Measurements from ENCODE around the gene ATF6. TPM values are rescaled to one million over a fixed set of nuclear protein-coding genes. Genes with fewer than 3 reads are reported as not detected.

Gene ATF6
- total and polyA plus RNA-seq, 9 of the 15 experiments (the other 6 are each of a cell fraction or from before 2014, with no cell fraction given) = 11.7 to 32.4 (median 20.4) TPM

DNA sequence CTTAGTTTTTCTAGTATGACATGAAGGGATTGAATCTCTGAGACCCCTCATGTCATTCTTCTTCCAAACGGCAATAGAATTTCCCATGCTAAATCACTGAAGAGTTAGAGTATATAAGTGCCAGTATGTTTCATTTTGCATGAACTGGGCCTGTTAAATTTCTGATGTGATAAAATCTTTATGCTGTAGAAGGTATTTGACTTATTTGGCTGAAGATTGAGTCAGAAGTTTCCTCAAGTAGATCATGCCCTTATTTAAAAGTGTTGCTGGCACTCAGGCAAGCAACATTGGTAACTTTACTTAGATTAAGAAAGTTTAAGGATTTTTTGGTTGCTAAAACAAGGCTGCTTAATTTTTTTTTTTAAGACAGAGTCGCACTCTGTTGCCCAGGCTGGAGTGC lies 13.3 kb downstream of the ATF6 start:
- Histone ChIP-seq H3K9me3 (replicated peaks; ENCODE audit: control insufficient read depth, insufficient read depth, low read depth, low read length) (no peaks in the 10 kb centered on the region), H2AFZ (ENCODE audit: low read depth, low read length) (no peak overlapping the region), H3K79me2 (ENCODE audit: control insufficient read depth, insufficient read depth, low read length) (peaks cover 59% of the 10 kb centered on the region), H3K4me1 (replicated peaks in 1 of 2; ENCODE audit: control insufficient read depth in 2 of 2, insufficient read depth in 2 of 2, low read length in 2 of 2) (no peaks in the 10 kb centered on the region; a peak in 1 of 5 replicates), H3K4me2 (ENCODE audit: insufficient read depth, low read length) (no peak overlapping the region), H4K20me1 (replicated peaks; ENCODE audit: control insufficient read depth, insufficient read depth, low read length) (peaks cover 17% of the 10 kb centered on the region; the same call in 1 of the 2 replicates), H3K36me3 (ENCODE audit: control insufficient read depth, insufficient read depth, low read length) (peaks cover 35% of the 10 kb centered on the region; the same call in 2 of the 3 replicates), H3K27me3 (ENCODE audit: control insufficient read depth in 2 of 2, insufficient read depth in 2 of 2, low read length in 2 of 2) (no peaks in the 10 kb centered on the region), H3K4me3 (no peak overlapping the region), H3K27ac (ENCODE audit: extremely low read depth, low read depth, low read length) (no peak overlapping the region), H3K9ac (ENCODE audit: insufficient read depth in 1 of 2, low read depth in 2 of 2, low read length in 2 of 2) (no peak overlapping the region), H3K9me1 (ENCODE audit: control insufficient read depth, insufficient read depth, low read length) (no peaks in the 10 kb centered on the region)
- 74% methylated on average over 2 of the region's 2 CpGs for WGBS (ENCODE audit: insufficient coverage, low coverage, missing lambda C conversion rate)
- ChIA-PET CTCF (ENCODE audit: low intra/inter-chr PET ratio) (no interaction called here), POLR2A (no interaction called here)
- in situ Hi-C loops (cut with MboI) (no loop called here), intact Hi-C loops (cut with micrococcal nuclease) (no loop called here)
- ATAC-seq (no peak), DNase-seq (ENCODE audit: extremely low read depth in 1 of 4, low spot score in 3 of 4) (no peak), FAIRE-seq (no peak)
- BruUV-seq (replicated peaks) = no TSS peak
- TF ChIP-seq, protein P1, sequence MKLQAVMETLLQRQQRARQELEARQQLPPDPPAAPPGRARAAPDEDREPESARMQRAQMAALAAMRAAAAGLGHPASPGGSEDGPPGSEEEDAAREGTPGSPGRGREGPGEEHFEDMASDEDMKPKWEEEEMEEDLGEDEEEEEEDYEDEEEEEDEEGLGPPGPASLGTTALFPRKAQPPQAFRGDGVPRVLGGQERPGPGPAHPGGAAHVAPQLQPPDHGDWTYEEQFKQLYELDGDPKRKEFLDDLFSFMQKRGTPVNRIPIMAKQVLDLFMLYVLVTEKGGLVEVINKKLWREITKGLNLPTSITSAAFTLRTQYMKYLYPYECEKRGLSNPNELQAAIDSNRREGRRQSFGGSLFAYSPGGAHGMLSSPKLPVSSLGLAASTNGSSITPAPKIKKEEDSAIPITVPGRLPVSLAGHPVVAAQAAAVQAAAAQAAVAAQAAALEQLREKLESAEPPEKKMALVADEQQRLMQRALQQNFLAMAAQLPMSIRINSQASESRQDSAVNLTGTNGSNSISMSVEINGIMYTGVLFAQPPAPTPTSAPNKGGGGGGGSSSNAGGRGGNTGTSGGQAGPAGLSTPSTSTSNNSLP (IDR thresholded peaks at IDR 0.05; ENCODE audit: borderline replicate concordance, low read depth, low read length) = no peak
- no peak for TF ChIP-seq CCNT2 (IDR thresholded peaks at IDR 0.05; ENCODE audit: borderline replicate concordance, extremely low read depth, insufficient read length, low read depth, low read length)
- TF ChIP-seq L3MBTL2 (IDR thresholded peaks at IDR 0.05) = no peak
- TF ChIP-seq, protein P2, sequence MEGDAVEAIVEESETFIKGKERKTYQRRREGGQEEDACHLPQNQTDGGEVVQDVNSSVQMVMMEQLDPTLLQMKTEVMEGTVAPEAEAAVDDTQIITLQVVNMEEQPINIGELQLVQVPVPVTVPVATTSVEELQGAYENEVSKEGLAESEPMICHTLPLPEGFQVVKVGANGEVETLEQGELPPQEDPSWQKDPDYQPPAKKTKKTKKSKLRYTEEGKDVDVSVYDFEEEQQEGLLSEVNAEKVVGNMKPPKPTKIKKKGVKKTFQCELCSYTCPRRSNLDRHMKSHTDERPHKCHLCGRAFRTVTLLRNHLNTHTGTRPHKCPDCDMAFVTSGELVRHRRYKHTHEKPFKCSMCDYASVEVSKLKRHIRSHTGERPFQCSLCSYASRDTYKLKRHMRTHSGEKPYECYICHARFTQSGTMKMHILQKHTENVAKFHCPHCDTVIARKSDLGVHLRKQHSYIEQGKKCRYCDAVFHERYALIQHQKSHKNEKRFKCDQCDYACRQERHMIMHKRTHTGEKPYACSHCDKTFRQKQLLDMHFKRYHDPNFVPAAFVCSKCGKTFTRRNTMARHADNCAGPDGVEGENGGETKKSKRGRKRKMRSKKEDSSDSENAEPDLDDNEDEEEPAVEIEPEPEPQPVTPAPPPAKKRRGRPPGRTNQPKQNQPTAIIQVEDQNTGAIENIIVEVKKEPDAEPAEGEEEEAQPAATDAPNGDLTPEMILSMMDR (IDR thresholded peaks at IDR 0.05 in 2 of 3, conservative IDR thresholded peaks at IDR 0.05 in 1 of 3; ENCODE audit: insufficient read depth in 2 of 3, low read depth in 1 of 3, low read length in 3 of 3) = no peak
- no peak for TF ChIP-seq C11orf30 (IDR thresholded peaks at IDR 0.05; ENCODE audit: low read depth)
- TF ChIP-seq GATAD2A (IDR thresholded peaks at IDR 0.05) = no peak
- TF ChIP-seq, protein P3, sequence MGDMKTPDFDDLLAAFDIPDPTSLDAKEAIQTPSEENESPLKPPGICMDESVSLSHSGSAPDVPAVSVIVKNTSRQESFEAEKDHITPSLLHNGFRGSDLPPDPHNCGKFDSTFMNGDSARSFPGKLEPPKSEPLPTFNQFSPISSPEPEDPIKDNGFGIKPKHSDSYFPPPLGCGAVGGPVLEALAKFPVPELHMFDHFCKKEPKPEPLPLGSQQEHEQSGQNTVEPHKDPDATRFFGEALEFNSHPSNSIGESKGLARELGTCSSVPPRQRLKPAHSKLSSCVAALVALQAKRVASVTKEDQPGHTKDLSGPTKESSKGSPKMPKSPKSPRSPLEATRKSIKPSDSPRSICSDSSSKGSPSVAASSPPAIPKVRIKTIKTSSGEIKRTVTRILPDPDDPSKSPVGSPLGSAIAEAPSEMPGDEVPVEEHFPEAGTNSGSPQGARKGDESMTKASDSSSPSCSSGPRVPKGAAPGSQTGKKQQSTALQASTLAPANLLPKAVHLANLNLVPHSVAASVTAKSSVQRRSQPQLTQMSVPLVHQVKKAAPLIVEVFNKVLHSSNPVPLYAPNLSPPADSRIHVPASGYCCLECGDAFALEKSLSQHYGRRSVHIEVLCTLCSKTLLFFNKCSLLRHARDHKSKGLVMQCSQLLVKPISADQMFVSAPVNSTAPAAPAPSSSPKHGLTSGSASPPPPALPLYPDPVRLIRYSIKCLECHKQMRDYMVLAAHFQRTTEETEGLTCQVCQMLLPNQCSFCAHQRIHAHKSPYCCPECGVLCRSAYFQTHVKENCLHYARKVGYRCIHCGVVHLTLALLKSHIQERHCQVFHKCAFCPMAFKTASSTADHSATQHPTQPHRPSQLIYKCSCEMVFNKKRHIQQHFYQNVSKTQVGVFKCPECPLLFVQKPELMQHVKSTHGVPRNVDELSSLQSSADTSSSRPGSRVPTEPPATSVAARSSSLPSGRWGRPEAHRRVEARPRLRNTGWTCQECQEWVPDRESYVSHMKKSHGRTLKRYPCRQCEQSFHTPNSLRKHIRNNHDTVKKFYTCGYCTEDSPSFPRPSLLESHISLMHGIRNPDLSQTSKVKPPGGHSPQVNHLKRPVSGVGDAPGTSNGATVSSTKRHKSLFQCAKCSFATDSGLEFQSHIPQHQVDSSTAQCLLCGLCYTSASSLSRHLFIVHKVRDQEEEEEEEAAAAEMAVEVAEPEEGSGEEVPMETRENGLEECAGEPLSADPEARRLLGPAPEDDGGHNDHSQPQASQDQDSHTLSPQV (IDR thresholded peaks at IDR 0.05) = no peak
- no peak for TF ChIP-seq ZNF263 (CRISPR knock-in tag; IDR thresholded peaks at IDR 0.05; ENCODE audit: borderline replicate concordance)
- TF ChIP-seq PCBP2 (IDR thresholded peaks at IDR 0.05; ENCODE audit: low read depth, low read length, poor library complexity, severe bottlenecking) = no peak
- no peak for TF ChIP-seq NFXL1 (CRISPR knock-in tag; IDR thresholded peaks at IDR 0.05)
- no peak for TF ChIP-seq POLR2AphosphoS2 (IDR thresholded peaks at IDR 0.05; ENCODE audit: low read length)
- TF ChIP-seq, protein P4, sequence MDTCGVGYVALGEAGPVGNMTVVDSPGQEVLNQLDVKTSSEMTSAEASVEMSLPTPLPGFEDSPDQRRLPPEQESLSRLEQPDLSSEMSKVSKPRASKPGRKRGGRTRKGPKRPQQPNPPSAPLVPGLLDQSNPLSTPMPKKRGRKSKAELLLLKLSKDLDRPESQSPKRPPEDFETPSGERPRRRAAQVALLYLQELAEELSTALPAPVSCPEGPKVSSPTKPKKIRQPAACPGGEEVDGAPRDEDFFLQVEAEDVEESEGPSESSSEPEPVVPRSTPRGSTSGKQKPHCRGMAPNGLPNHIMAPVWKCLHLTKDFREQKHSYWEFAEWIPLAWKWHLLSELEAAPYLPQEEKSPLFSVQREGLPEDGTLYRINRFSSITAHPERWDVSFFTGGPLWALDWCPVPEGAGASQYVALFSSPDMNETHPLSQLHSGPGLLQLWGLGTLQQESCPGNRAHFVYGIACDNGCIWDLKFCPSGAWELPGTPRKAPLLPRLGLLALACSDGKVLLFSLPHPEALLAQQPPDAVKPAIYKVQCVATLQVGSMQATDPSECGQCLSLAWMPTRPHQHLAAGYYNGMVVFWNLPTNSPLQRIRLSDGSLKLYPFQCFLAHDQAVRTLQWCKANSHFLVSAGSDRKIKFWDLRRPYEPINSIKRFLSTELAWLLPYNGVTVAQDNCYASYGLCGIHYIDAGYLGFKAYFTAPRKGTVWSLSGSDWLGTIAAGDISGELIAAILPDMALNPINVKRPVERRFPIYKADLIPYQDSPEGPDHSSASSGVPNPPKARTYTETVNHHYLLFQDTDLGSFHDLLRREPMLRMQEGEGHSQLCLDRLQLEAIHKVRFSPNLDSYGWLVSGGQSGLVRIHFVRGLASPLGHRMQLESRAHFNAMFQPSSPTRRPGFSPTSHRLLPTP (IDR thresholded peaks at IDR 0.05; ENCODE audit: borderline replicate concordance, extremely low read depth, insufficient read length) = no peak
